ENCODE data around the gene C9orf78. TPM values are rescaled to one million over a fixed set of nuclear protein-coding genes. Genes with fewer than 3 reads are reported as not detected.
A peak's percentile ranks its signal among the peaks of the same experiment; 100 is the strongest.

C9orf78 gene
- total and polyA plus RNA-seq, 9 of the 15 experiments (the other 6 are each of a cell fraction or from before 2014, with no cell fraction given), result 94.6 to 266 (median 202) TPM

GRCh38 chr9:129879103-129879699 is 44.1 kb upstream of the C9orf78 start (continued):
- TF ChIP-seq REST (IDR thresholded peaks at IDR 0.05; ENCODE audit: borderline replicate concordance), result no peak
- TF ChIP-seq REST (CRISPR knock-in tag; IDR thresholded peaks at IDR 0.05; ENCODE audit: low read depth), result no peak
- peak; percentile 81 for TF ChIP-seq TBP (optimal IDR thresholded peaks at IDR 0.05; ENCODE audit: low read depth, low read length)
- no peak for TF ChIP-seq ELF2 (CRISPR knock-in tag; IDR thresholded peaks at IDR 0.05)
- TF ChIP-seq ZNF584 (CRISPR knock-in tag; IDR thresholded peaks at IDR 0.05; ENCODE audit: low read depth), result no peak
- no peak for TF ChIP-seq SMAD2 (IDR thresholded peaks at IDR 0.05; ENCODE audit: low read depth, low read length)
- no peak for TF ChIP-seq KDM5B (IDR thresholded peaks at IDR 0.05; ENCODE audit: insufficient replicate concordance, low read depth, low read length)
- TF ChIP-seq SMAD3 (CRISPR knock-in tag; conservative IDR thresholded peaks at IDR 0.05), result no peak; the same call in none of the 2 replicates
- no peak for TF ChIP-seq SAFB2 (IDR thresholded peaks at IDR 0.05; ENCODE audit: borderline replicate concordance, low read depth, low read length, severe bottlenecking)
- TF ChIP-seq THRA (IDR thresholded peaks at IDR 0.05), result no peak
- no peak for TF ChIP-seq MBD1 (CRISPR knock-in tag; IDR thresholded peaks at IDR 0.05)
- no peak for TF ChIP-seq NCOA2 (IDR thresholded peaks at IDR 0.05; ENCODE audit: partially characterized antibody in 2 of 2)
- TF ChIP-seq ZNF395 (CRISPR knock-in tag; IDR thresholded peaks at IDR 0.05), result no peak
- TF ChIP-seq CBX2 (IDR thresholded peaks at IDR 0.05; ENCODE audit: insufficient read depth, low read length, poor library complexity, severe bottlenecking), result no peak
- no peak for TF ChIP-seq ZNF717 (CRISPR knock-in tag; IDR thresholded peaks at IDR 0.05)
